ENCODE data around the gene TDRD6. TPM values are rescaled to one million over a fixed set of nuclear protein-coding genes. Genes with fewer than 3 reads are reported as not detected.

TDRD6 gene
- total RNA-seq, 1 donor from 2014 or later = 1.0 TPM

DNA sequence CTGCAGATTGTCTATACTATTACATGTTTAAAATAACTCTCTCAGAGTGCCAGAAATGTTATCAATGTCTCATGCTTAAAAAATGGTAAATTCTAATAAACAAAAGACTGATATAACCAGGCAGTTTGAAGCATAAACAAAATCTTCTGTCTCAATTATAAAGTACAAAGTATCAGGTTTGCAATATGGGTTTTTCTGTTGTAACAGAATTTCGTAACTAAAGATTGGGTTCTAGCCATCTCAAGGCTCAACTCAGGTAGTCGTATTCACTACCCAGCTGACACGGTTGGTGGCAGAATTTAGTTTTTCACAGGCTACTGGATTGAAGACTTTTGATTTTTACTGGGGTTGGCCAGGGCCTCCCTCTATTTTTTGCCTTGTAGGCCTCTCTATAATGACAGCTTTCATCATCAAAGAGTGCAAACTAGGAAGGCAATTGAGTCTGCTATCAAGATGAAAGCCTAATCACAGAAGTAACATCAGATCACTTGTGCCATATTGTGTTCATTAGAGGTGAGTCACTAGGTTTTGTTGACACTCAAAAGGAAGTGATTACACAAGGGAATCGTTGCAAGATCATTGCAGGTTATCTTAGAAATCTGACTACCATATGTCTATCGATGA lies 38.7 kb upstream of the TDRD6 start:
- no peaks in the 10 kb centered on the region for H3K27me3 ChIP-seq
- intact Hi-C loops (cut with DNase I) = no loop called here
- peaks cover 7% of the 10 kb centered on the region for H3K4me1 ChIP-seq
- TF ChIP-seq, protein P1, sequence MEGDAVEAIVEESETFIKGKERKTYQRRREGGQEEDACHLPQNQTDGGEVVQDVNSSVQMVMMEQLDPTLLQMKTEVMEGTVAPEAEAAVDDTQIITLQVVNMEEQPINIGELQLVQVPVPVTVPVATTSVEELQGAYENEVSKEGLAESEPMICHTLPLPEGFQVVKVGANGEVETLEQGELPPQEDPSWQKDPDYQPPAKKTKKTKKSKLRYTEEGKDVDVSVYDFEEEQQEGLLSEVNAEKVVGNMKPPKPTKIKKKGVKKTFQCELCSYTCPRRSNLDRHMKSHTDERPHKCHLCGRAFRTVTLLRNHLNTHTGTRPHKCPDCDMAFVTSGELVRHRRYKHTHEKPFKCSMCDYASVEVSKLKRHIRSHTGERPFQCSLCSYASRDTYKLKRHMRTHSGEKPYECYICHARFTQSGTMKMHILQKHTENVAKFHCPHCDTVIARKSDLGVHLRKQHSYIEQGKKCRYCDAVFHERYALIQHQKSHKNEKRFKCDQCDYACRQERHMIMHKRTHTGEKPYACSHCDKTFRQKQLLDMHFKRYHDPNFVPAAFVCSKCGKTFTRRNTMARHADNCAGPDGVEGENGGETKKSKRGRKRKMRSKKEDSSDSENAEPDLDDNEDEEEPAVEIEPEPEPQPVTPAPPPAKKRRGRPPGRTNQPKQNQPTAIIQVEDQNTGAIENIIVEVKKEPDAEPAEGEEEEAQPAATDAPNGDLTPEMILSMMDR (IDR thresholded peaks at IDR 0.05) = no peak
- no peak for ATAC-seq
- H3K36me3 ChIP-seq = no peaks in the 10 kb centered on the region
- H3K4me3 ChIP-seq = no peak overlapping the region
- no peak overlapping the region for H3K27ac ChIP-seq
- no peak for DNase-seq
- no peaks in the 10 kb centered on the region for H3K9me3 ChIP-seq

DNA sequence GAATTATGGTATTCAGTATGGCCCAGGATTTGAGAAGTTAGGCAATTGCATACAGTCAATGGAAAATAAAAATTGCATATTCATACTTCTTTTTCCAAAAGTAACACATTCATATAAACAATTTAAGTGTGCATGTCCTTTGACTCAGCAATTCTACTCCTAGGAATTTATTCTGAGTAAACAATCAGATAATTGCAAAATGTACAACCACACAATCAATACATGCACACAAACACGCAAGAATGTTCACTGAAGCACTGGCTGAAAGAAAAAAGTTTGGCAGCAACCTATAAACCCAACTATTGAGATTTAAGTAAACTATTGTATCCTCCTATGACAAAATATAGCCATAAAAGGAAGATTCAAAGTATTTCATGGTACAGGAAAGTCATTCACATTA lies 36.7 kb upstream of the TDRD6 start:
- TF ChIP-seq, protein P1 (IDR thresholded peaks at IDR 0.05) = no peak
- DNase-seq (no peak), ATAC-seq (no peak)
- Histone ChIP-seq H3K36me3 (no peaks in the 10 kb centered on the region), H3K27me3 (no peaks in the 10 kb centered on the region), H3K4me1 (peaks cover 12% of the 10 kb centered on the region), H3K4me3 (peak overlapping the region; percentile 92), H3K9me3 (no peaks in the 10 kb centered on the region), H3K27ac (no peak overlapping the region)
- intact Hi-C loops (cut with DNase I) = no loop called here

- intact Hi-C loops (cut with DNase I) = no loop called here
Measured at GRCh38 chr6:46651816-46652215, 35.9 kb upstream of the TDRD6 start.

DNA sequence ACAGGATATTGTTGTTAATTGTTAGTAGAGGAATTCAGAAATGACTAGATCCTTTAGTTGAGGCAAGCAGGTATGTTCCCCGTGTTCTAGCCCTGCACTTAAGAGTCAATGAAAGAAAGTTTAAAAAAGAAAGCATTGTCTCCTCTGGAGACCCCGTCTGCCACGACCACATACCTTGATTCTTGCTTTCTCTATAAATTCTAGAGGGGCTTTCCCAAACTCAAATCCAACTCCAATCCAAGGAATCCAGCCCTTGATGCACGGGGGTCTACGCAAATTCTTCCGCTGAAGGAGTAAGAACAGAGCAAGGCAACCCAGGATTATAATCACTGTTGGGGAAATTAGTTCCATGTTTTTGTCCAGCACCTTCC lies 35.5 kb upstream of the TDRD6 start:
- Histone ChIP-seq H3K4me3 (peak overlapping the region; percentile 92), H3K27ac (peak overlapping the region; percentile 75), H3K27me3 (no peaks in the 10 kb centered on the region), H3K4me1 (peaks cover 12% of the 10 kb centered on the region), H3K9me3 (no peaks in the 10 kb centered on the region), H3K36me3 (no peaks in the 10 kb centered on the region)
- DNase-seq (no peak), ATAC-seq (no peak)
- TF ChIP-seq, protein P1 (IDR thresholded peaks at IDR 0.05) = no peak
- intact Hi-C loops (cut with DNase I) = no loop called here

More at GRCh38 chr6:46651816-46652215, 35.9 kb upstream of the TDRD6 start:
- no peak for ATAC-seq
- Histone ChIP-seq H3K4me1 (peaks cover 12% of the 10 kb centered on the region), H3K36me3 (no peaks in the 10 kb centered on the region), H3K4me3 (peak overlapping the region; percentile 92), H3K27ac (peak overlapping the region; percentile 75), H3K27me3 (no peaks in the 10 kb centered on the region), H3K9me3 (no peaks in the 10 kb centered on the region)
- TF ChIP-seq, protein P1 (IDR thresholded peaks at IDR 0.05) = no peak
- no peak for DNase-seq

- TF ChIP-seq, protein P1 (IDR thresholded peaks at IDR 0.05) = no peak
- intact Hi-C loops (cut with DNase I) = no loop called here
- Histone ChIP-seq H3K4me1 (peaks cover 12% of the 10 kb centered on the region), H3K27me3 (no peaks in the 10 kb centered on the region), H3K4me3 (peak within 1 kb of the TSS; percentile 92), H3K9me3 (no peaks in the 10 kb centered on the region), H3K36me3 (peaks cover 2% of the 10 kb centered on the region), H3K27ac (peak within 1 kb of the TSS; percentile 75)
- DNase-seq (peak; percentile 97), ATAC-seq (peak; percentile 100)
Measured at GRCh38 chr6:46652603-46653438, 34.9 kb upstream of the TDRD6 start, which contains the start of the genes CYP39A1 and SLC25A27. CYP39A1 (minus strand) TSS chr6:46652818; CDS start chr6:46652582, 236 bp downstream. SLC25A27 (plus strand) TSS chr6:46652975; CDS start chr6:46653193, 218 bp downstream.
